Liver (tissue), 3 donors: ENCODE data around the gene CREG2.

Source experiments
- JUND ChIP-seq, 2 donors: IDR thresholded peaks; 2 replicates each; pipeline ENCODE4 v1.6.1; 2016; ENCODE audit warnings: antibody characterized with exemption in 2 of 2
- RAD21 ChIP-seq, 2 donors: IDR thresholded peaks; 2 replicates each; pipeline ENCODE4 v1.6.1; 2016; ENCODE audit warnings: antibody characterized with exemption in 2 of 2, mild to moderate bottlenecking in 2 of 2
- YY1 ChIP-seq: IDR thresholded peaks from 2 replicates; pipeline ENCODE4 v1.6.1; 2016; ENCODE audit warnings: antibody characterized with exemption, mild to moderate bottlenecking
- TF ChIP-seq, protein P1 (sequence below): fragments of 150-350 bp; IDR thresholded peaks from 2 replicates; pipeline ENCODE4 v1.5.1; 2017; ENCODE audit warnings: improper control_type of control experiment, low read depth, low read length; ENCODE audit not compliant: missing input control
- TF ChIP-seq, protein P2 (sequence below): IDR thresholded peaks from 2 replicates; pipeline ENCODE4 v1.6.1; 2016; ENCODE audit warnings: antibody characterized with exemption
- donor health status: healthy.
- donor health status: healthy.

DNA sequence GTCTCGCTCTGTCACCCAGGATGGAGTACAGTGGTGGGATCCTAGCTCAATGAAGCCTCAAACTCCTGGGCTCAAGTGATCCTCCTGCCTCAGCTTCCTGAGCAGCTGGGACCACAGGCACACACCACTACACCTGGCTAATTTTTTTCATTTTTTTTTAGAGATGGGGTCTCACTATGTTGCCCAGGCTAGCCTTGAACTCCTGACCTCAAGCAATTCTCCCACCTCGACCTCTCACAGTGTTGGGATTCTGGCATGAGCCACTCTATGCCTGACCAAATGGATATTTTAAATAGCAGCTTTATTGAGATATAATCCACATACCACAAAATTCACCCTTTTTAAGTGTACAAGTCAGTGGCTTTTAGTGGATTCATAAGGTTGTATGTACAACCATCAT is 89.9 kb downstream of the CREG2 start:
- TF ChIP-seq, protein P1, sequence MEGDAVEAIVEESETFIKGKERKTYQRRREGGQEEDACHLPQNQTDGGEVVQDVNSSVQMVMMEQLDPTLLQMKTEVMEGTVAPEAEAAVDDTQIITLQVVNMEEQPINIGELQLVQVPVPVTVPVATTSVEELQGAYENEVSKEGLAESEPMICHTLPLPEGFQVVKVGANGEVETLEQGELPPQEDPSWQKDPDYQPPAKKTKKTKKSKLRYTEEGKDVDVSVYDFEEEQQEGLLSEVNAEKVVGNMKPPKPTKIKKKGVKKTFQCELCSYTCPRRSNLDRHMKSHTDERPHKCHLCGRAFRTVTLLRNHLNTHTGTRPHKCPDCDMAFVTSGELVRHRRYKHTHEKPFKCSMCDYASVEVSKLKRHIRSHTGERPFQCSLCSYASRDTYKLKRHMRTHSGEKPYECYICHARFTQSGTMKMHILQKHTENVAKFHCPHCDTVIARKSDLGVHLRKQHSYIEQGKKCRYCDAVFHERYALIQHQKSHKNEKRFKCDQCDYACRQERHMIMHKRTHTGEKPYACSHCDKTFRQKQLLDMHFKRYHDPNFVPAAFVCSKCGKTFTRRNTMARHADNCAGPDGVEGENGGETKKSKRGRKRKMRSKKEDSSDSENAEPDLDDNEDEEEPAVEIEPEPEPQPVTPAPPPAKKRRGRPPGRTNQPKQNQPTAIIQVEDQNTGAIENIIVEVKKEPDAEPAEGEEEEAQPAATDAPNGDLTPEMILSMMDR = no peak
- TF ChIP-seq RAD21 (IDR thresholded peaks at IDR 0.05) = no peak
- no peak for TF ChIP-seq YY1
- no peak for TF ChIP-seq JUND (IDR thresholded peaks at IDR 0.05)
- TF ChIP-seq, protein P2, sequence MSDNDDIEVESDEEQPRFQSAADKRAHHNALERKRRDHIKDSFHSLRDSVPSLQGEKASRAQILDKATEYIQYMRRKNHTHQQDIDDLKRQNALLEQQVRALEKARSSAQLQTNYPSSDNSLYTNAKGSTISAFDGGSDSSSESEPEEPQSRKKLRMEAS = no peak
